ENCODE results near the gene SHROOM3. TPM values are rescaled to one million over a fixed set of nuclear protein-coding genes. Genes with fewer than 3 reads are reported as not detected.
"Not testable (repeated sequence)": the region's sequence is repeated elsewhere in the genome, so short reads cannot be mapped to it uniquely, and the experiment has no call there.

Gene SHROOM3
- 34.3 TPM for polyA plus RNA-seq (ENCODE audit: insufficient read length)

- peak; percentile 13 for DNase-seq
These were observed at the start of gene SHROOM3 for GRCh38 chr4:76434901-76435527. Gene SHROOM3, plus strand, starts transcription at chr4:76435229. Its CDS starts 824 bp downstream, at chr4:76436053.

DNA sequence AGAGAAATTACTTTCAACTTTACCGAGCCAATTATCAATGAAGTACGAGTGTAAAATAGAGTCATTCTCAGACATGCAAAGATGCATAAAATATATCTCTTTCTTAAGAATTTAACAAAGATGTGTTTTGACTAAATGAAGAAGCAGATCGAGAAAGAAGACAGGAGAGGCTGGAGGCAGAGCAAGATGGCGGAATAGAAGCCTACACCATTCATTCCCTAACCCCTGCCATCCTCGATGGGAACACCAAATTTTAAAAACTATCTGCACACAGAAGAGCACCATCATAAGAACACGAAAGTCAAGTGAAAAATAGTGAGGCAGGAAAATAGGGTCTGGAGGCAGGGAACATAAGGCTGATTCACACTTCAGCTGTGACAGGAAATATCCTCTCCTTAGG is 49.1 kb upstream of the SHROOM3 start:
- DNase-seq: no peak

DNA sequence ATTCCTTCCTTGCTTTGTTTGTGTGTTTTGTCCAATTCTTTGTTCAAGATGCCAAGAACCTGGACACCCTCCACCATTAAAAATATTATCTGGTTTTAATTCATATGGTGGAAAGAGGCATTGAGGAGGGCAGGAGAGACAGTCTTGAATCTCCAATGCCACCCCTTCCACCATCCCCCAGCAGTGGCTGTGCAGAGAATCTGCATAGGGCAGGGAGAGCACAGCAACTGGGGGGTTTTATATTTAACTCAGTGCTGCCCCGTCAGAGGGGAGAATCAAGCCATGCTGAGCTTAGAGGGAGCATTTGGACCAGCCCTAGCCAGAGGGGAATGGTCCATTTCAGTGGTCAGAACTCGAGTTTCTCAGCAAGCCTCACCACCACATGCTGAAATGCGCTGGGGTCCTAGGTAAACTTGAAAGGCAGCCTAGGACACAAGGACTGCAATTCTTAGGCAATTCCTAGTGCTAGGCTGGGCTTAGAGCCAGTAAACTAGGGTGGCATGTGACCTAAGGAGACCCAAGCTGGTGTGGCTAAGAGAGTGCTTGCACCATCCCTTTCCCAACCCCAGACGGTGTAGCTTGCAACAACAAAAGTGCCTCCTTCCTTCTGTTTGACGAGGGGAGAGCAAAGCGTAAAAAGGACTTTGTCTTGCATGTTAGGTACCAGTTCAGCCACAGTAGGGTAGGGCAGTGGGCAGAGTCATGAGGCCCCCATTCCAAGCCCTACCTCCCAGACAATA is 48.3 kb upstream of the SHROOM3 start:
- no peak for DNase-seq

DNA sequence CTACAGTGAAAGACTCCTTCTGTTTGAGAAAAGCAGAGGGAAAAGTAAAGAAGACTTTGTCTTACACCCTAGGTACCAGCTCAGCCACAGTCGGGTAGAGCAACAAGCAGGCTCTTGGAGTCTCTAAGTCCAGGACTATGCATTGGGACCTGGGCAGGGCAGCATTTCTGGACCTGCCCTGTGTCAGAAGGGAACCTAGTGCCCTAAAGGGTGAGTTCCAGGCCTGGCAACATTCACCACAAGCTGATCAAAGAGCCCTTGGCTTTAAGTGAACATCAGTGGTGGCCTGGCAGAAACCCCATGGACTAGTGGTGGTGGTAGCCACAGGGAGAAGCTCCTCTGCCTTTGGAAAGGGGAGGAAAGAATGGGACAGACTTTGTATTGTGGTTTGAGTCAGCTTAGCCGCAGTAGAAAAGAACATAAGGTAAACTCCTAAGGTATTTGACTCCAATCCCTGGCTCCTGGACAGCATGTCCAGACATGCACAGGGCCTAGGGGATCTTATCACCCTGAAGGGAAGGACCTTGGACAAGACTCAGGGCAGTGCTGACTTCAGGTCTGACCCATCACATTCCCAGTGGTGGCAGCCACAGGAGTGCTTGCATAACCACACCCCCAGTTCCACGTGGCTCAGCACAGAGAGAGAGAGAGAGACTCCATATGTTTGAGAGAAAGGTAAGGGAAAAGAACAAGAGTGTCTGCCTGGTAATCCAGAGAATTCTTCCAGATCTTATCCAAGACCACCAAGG is 46.7 kb upstream of the SHROOM3 start:
- no peak for DNase-seq

DNA sequence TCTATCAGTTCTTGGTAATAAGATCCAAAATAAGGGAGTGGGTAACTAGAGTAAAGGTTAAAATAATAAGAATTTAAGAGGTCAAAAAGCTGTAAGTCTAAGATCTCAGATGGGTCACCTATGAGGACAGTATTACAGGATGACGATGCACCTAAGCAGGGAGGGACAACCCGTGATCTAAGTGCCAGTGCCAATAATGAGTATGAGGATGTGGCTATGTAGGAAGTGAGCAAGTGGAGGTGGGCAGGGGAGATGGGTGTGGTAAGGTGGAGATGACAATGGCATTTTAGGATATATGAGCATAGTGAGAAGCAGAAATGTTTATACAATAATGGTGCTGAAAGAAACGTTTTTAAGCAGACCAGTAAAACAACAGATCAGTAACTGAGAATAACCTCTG is 33.4 kb upstream of the SHROOM3 start:
- no peak for DNase-seq

DNA sequence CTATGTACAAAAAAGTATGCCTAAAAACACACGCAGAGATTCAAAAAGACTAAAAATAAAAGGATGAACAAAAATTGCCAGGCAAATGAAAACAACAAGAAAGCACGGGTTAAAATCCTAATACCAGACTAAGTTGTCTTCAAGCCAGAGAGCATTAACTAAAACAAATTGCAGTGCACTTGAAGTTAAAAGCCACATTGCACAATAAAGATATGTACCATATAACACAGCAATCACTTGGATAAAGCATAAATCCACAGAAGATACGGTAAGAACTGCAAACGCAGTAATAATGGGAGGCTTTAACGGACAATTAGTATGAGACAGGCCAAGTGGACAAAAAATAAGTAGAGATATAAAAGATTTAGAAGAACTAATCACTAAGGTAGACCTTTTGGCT is 28.9 kb upstream of the SHROOM3 start:
- DNase-seq: no peak

- DNase-seq: no peak
These were observed 27.4 kb upstream of the SHROOM3 start for GRCh38 chr4:76407440-76408119.

- DNase-seq: no peak
These were observed 24.4 kb upstream of the SHROOM3 start for GRCh38 chr4:76410636-76411035.

DNA sequence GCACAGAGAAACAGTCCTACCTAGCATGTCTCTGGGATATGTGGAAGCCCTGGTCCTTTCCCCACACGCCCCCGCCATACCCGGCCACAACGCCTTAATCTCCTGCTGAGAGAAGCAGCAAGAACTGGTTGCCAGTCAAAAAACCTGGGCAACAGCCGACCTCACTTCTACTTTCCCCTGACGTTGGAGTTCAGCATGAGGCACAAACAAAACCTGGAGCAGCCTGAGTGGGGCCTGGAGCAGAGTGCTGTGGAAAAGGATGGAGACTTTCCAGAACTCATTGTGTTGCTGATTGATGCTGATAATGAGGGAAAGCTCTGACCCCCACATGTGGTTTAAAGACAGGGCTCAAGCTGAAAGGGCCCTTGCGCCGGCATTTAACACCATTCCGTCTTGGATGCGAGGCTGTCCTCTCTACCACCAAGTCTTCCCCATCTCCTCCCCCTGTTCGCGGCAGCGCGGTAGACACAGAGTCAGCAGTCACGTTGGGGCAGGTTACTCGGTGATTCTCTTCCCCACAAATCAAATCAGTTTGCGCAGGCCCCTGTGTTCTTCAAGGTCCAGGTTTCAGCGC is 14.8 kb upstream of the SHROOM3 start:
- peak; percentile 3 for DNase-seq

DNA sequence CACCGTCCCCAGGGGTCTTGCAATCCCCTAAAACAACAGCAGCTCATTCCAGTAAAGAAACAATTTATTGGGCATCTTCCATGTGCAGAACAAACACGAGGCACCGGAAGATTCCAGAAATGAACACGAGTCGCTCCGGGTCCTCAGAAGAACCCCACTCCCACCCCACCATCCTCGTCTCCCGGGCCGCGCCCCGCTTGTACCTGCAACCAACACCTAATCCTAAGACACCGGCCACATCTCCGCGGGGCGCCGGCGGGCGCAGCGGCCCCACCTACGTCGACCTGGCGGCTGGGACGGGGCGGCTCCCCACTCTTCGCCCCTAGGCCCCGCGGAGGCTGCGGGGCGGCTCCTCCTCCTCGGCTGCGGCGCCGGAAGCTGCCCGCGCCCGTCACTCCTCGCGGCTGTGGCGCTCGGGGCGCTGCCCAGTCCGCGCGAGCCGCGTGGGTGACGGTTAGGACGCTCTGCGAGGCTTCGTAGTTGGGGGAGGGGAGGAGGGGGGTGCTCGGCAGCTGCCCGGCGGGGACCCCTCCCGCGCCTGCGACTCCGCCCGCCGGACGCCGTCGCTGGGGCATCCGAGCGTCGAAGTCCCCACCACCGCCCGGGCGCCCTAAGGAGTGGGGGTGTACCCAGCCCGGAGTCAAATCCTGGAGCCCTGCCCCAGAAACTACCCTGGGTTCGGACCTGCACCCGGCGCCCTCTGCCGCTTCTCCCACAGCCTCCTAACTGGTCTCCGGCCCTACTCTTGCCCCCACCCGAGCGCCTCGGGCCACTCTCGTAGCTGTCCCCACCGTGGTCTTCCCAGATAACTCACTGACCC is 14.1 kb upstream of the SHROOM3 start, which contains the start of gene CCDC158:
Gene CCDC158 (minus strand): TSS at position 380 of the 820 bp plus-strand sequence. CDS start 17,934 bp downstream, outside the sequence.
- DNase-seq: peak; percentile 14

- DNase-seq: not testable (repeated sequence)
These were observed 11.9 kb upstream of the SHROOM3 start for GRCh38 chr4:76423159-76423558.

GRCh38 chr4:76426272-76426671 is 8.8 kb upstream of the SHROOM3 start:
- no peak for DNase-seq

DNA sequence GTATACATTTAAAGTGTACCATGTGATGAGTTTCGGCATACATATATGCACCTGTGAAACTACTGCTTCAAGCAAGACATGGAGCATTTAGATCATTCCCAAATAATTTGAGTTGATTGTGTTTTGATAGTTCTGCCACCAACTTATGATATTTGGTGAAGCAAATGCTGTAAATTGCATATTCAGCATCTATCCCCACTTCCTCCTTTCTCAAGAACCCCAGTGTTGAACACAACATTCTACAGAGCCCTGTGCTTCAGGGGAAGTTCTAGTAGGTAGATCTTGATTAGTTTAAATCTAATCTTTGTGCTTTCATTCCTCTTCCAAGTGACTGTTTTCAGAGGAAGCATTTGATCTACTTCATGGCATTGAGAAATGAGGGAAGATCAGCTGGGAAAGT is 5.4 kb upstream of the SHROOM3 start:
- DNase-seq: no peak

GRCh38 chr4:76430519-76431388 is 4.3 kb upstream of the SHROOM3 start:
- DNase-seq: peak; percentile 36

DNA sequence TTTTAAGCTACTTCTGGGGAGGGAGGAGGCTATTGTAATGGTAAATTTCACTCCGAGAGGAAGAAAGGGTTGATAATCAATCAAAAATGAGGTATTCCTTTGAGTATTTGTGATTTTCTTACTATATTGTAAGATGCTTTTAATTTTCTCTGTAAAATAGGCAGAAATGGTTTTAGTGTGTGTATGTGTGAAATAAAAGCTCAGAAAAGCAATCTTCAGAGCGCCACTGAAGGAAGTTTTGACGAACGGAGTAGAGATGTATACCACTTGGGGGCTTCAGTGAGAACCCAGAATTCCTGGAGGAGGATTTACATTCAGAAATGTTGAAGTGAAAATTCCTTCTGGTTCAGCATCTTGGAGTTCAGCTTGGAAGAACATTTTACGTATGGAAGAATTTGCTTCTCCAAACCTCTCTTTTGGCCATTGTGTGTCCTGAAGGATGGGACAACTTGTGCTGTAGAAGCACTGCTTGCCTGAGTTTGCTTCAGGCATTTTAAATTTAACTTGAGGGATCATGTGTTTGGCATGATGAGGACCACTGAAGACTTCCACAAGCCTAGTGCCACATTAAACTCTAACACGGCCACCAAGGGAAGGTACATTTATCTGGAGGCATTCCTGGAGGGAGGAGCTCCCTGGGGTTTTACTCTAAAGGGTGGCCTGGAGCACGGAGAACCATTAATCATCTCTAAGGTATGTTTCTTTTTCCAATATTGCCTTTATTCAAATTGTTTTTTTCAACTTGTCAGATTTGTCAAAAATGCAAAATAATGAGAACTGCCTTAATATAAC is 695 bp downstream of the SHROOM3 start:
- peak; percentile 16 for DNase-seq

GRCh38 chr4:76439491-76439890 is 4.5 kb downstream of the SHROOM3 start:
- DNase-seq: no peak

DNA sequence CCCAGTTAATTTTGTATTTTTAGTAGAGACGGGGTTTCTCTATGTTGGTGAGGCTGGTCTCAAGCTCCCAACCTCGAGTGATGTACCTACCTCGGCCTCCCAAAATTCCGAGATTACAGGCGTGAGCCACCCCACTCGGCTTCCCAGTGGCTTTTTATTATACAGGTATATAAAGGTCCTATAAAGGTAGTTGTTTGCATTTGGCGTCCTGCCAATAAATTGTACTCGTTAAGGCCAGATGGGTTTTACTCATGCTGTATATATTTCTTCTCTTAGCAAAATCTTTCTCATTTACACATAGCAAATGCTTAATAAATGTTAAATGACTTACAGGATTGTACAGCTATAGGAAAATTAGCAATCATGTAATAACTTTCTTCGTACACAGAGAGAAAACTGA is 6.9 kb downstream of the SHROOM3 start:
- no peak for DNase-seq

DNA sequence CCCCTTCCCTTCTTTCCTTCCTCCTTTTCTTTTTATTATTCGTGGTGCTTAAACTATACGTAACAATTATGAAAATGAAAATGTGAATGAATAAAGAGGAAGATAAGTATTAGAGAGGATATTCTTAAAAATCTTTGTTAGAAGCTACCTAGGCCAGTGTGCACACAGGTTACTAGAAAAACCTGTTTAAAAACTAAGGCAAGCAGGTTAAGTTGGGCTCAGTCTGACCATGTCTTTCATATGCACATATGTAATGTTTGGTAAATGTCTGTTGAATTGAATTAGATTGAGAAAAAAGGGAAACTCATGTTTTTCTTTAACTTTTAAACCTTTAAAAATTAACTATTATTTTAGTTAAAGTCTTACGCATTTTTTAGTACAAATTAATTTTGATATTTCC is 7.8 kb downstream of the SHROOM3 start:
- DNase-seq: no peak

DNA sequence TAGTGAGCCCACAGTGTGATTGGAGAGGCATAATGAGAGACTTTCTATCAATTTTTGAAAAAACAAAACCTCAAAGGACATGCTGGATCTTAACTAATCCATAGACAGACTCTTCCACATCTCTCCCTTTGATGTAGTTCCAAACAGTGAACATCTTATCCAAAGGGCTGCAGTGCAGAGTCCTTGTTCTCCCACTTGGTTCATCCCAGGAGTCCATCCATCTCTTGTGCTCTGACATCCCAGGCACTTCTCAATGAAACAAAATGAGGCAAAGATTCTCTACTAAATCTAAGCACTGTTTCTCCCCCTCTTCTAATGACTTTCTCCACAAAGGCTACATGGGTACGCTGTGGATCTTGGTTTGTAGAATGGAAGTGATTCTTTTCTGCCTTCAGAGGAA is 8.3 kb downstream of the SHROOM3 start:
- no peak for DNase-seq

DNA sequence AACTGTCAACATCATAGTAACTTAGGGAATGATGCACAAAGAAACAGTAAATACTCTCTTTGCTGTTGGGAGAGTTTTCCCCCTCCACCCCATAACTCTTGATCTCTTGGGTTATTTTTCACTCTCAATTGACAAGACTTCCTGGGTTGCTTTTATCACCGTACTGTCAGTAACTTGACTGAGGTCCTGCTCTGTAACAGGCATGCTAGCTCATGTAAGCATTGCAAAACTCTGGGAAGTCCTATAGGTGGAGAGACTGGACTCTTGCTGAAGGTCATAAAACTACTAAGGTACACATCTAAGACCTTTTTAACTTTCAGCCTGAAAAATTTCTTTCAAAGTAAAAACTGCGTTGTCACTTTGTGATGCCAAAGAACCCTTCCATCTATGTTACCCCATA is 10.9 kb downstream of the SHROOM3 start:
- DNase-seq: no peak
